Endothelial cell of umbilical vein (primary cell): ENCODE data around the gene HEATR5B.

Source experiments
- GATA2 ChIP-seq: IDR thresholded peaks from 2 replicates; pipeline ENCODE4 v1.7.0; 2011; ENCODE audit warnings: low read depth, mild to moderate bottlenecking, moderate library complexity, mixed read lengths, low read length; ENCODE audit not compliant: insufficient read length, insufficient read depth
- POLR2AphosphoS5 ChIP-seq: IDR thresholded peaks from 2 replicates; pipeline ENCODE4 v1.6.1; 2012; ENCODE audit warnings: low read depth, mild to moderate bottlenecking, control low read depth, low read length, moderate library complexity; ENCODE audit not compliant: insufficient read depth
- TF ChIP-seq, protein P1 (sequence below), 2 donors: IDR thresholded peaks; 1 replicate in 1 of 2; 2 replicates in 1 of 2; pipeline ENCODE4 v1.5.1; 2011; ENCODE audit warnings: low read length in 2 of 2, mild to moderate bottlenecking in 2 of 2, moderate library complexity in 2 of 2, control low read depth in 1 of 2, inconsistent platforms in 1 of 2, low read depth in 1 of 2; ENCODE audit not compliant: insufficient read depth in 1 of 2; ENCODE audit errors: extremely low read depth in 1 of 2

DNA sequence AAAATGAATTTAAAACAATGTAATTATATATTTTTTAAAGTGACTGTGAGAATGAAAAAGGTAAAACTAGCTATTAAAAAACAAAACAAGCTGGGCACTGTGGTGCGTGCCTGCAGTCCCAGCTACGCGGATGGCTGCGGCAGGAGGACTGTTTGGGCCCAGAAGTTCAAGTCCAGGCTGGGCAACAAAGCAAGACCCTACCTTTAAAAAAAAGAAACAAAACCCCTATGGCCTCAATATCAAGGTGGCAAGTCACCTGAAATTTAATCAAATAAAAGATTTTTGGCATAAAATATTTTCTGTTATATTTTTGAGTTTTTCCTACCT is 70.9 kb downstream of the HEATR5B start:
- TF ChIP-seq, protein P1, sequence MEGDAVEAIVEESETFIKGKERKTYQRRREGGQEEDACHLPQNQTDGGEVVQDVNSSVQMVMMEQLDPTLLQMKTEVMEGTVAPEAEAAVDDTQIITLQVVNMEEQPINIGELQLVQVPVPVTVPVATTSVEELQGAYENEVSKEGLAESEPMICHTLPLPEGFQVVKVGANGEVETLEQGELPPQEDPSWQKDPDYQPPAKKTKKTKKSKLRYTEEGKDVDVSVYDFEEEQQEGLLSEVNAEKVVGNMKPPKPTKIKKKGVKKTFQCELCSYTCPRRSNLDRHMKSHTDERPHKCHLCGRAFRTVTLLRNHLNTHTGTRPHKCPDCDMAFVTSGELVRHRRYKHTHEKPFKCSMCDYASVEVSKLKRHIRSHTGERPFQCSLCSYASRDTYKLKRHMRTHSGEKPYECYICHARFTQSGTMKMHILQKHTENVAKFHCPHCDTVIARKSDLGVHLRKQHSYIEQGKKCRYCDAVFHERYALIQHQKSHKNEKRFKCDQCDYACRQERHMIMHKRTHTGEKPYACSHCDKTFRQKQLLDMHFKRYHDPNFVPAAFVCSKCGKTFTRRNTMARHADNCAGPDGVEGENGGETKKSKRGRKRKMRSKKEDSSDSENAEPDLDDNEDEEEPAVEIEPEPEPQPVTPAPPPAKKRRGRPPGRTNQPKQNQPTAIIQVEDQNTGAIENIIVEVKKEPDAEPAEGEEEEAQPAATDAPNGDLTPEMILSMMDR (IDR thresholded peaks at IDR 0.05; ENCODE audit: extremely low read depth in 1 of 2, insufficient read depth in 1 of 2, low read depth in 1 of 2, low read length in 2 of 2), result no peak
- TF ChIP-seq POLR2AphosphoS5 (no peak), GATA2 (no peak)
